Thymus (tissue), 11 donors: Measurements from ENCODE around the gene CRMP1. TPM values are rescaled to one million over a fixed set of nuclear protein-coding genes. Genes with fewer than 3 reads are reported as not detected.

Source experiments
- DNase-seq, 9 donors: peaks; one replicate each; pipeline ENCODE4 v3.0.0-alpha.2; 2013; ENCODE audit warnings: low spot score in 9 of 9, low read depth in 6 of 9, missing footprints in 1 of 9
- H3K27ac ChIP-seq, 2 donors: one replicate each; pipeline ENCODE4 v1.5.1; 2013; ENCODE audit warnings: control low read depth in 1 of 2, low read depth in 1 of 2, low read length in 1 of 2, mild to moderate bottlenecking in 1 of 2, moderate library complexity in 1 of 2
- H3K27me3 ChIP-seq, 2 donors: one replicate each; pipeline ENCODE4 v1.5.1; 2013; ENCODE audit warnings: low read length in 1 of 2; ENCODE audit not compliant: control insufficient read depth in 2 of 2, insufficient read depth in 1 of 2
- H3K36me3 ChIP-seq, 2 donors: one replicate each; pipeline ENCODE4 v1.5.1; 2013; ENCODE audit warnings: low read length in 1 of 2, mild to moderate bottlenecking in 1 of 2, moderate library complexity in 1 of 2; ENCODE audit not compliant: control insufficient read depth in 2 of 2, insufficient read depth in 2 of 2
- H3K4me1 ChIP-seq, 2 donors: one replicate each; pipeline ENCODE4 v1.5.1; 2013; ENCODE audit warnings: low read length in 2 of 2; ENCODE audit not compliant: control insufficient read depth in 2 of 2, insufficient read depth in 2 of 2
- H3K4me3 ChIP-seq, 2 donors: one replicate each; pipeline ENCODE4 v1.5.1; 2013; ENCODE audit warnings: low read length in 2 of 2, control low read depth in 1 of 2, mild to moderate bottlenecking in 1 of 2
- H3K9me3 ChIP-seq, 2 donors: one replicate each; pipeline ENCODE4 v1.5.1; 2013; ENCODE audit warnings: low read length in 1 of 2, mild to moderate bottlenecking in 1 of 2; ENCODE audit not compliant: control insufficient read depth in 2 of 2, insufficient read depth in 1 of 2
- WGBS: extraction: QIAGEN DNeasy Blood & Tissue Kit; methylation state at CpG from one replicate; pipeline ENCODE4 v1.1.7; 2013; 5-methylcytosine and 5-hydroxymethylcytosine counted together
- polyA plus RNA-seq: library from polyadenylated mRNA; stranded (reverse); fragments of 200-250 nt; gene quantifications from one replicate; pipeline ENCODE4 v1.2.3, GENCODE V29; 2013
- total RNA-seq: library from RNA; stranded (reverse); fragments of 120-200 nt; gene quantifications from one replicate; pipeline ENCODE4 v1.2.4, GENCODE V29; 2013
- donor health status: healthy.

CRMP1 gene
- total and polyA plus RNA-seq, 2 donors = 1.7 to 7.0 TPM

- H3K9me3 ChIP-seq = no peaks in the 10 kb centered on the region
- no peak overlapping the region for H3K4me3 ChIP-seq
- H3K27ac ChIP-seq = no peak overlapping the region
- no peak for DNase-seq
- no peaks in the 10 kb centered on the region for H3K4me1 ChIP-seq
- H3K36me3 ChIP-seq = no peaks in the 10 kb centered on the region
- WGBS = 93% methylated on average over 8 of the region's 8 CpGs
- no peaks in the 10 kb centered on the region for H3K27me3 ChIP-seq
Observed at GRCh38 chr4:5930456-5930855, 37.6 kb upstream of the CRMP1 start.

- no peaks in the 10 kb centered on the region for H3K4me1 ChIP-seq
- H3K9me3 ChIP-seq = no peaks in the 10 kb centered on the region
- WGBS = 68% methylated on average over 8 of the region's 8 CpGs
- no peak overlapping the region for H3K27ac ChIP-seq
- no peaks in the 10 kb centered on the region for H3K36me3 ChIP-seq
- H3K4me3 ChIP-seq = no peak overlapping the region
- no peaks in the 10 kb centered on the region for H3K27me3 ChIP-seq
- DNase-seq = no peak
Observed at GRCh38 chr4:5928844-5929420, 36.0 kb upstream of the CRMP1 start.

- H3K27me3 ChIP-seq = no peaks in the 10 kb centered on the region
Observed at GRCh38 chr4:5928274-5928673, 35.4 kb upstream of the CRMP1 start.

GRCh38 chr4:5927747-5928146 lies 34.9 kb upstream of the CRMP1 start:
- DNase-seq = no peak
- 68% methylated on average over 4 of the region's 4 CpGs for WGBS
- H3K4me3 ChIP-seq = no peak overlapping the region
- no peak overlapping the region for H3K27ac ChIP-seq
- no peaks in the 10 kb centered on the region for H3K4me1 ChIP-seq
- no peaks in the 10 kb centered on the region for H3K9me3 ChIP-seq
- no peaks in the 10 kb centered on the region for H3K36me3 ChIP-seq
- no peaks in the 10 kb centered on the region for H3K27me3 ChIP-seq

More at GRCh38 chr4:5928274-5928673, 35.4 kb upstream of the CRMP1 start:
- H3K4me1 ChIP-seq = no peaks in the 10 kb centered on the region
- no peaks in the 10 kb centered on the region for H3K9me3 ChIP-seq
- no peak overlapping the region for H3K4me3 ChIP-seq
- no peak overlapping the region for H3K27ac ChIP-seq
- 90% methylated on average over 8 of the region's 8 CpGs for WGBS
- no peak for DNase-seq
- no peaks in the 10 kb centered on the region for H3K36me3 ChIP-seq

GRCh38 chr4:5927116-5927515 lies 34.2 kb upstream of the CRMP1 start:
- H3K9me3 ChIP-seq = no peaks in the 10 kb centered on the region
- no peaks in the 10 kb centered on the region for H3K27me3 ChIP-seq
- no peaks in the 10 kb centered on the region for H3K36me3 ChIP-seq
- 91% methylated on average over 3 of the region's 3 CpGs for WGBS
- no peaks in the 10 kb centered on the region for H3K4me1 ChIP-seq
- H3K4me3 ChIP-seq = no peak overlapping the region
- DNase-seq = no peak
- no peak overlapping the region for H3K27ac ChIP-seq

- Histone ChIP-seq H3K9me3 (no peaks in the 10 kb centered on the region), H3K4me3 (no peak overlapping the region), H3K27ac (no peak overlapping the region), H3K36me3 (no peaks in the 10 kb centered on the region), H3K4me1 (no peaks in the 10 kb centered on the region), H3K27me3 (no peaks in the 10 kb centered on the region)
- 48% methylated on average over 7 of the region's 7 CpGs for whole genome bisulfite sequencing
- DNase-seq = no peak
Observed at GRCh38 chr4:5926598-5926997, 33.7 kb upstream of the CRMP1 start.

GRCh38 chr4:5925419-5926200 lies 32.7 kb upstream of the CRMP1 start:
- Histone ChIP-seq H3K36me3 (no peaks in the 10 kb centered on the region), H3K4me1 (no peaks in the 10 kb centered on the region), H3K4me3 (no peak overlapping the region), H3K27ac (no peak overlapping the region), H3K27me3 (no peaks in the 10 kb centered on the region), H3K9me3 (no peaks in the 10 kb centered on the region)
- no peak for DNase-seq
- 87% methylated on average over 16 of the region's 16 CpGs for WGBS

GRCh38 chr4:5924461-5925125 lies 31.7 kb upstream of the CRMP1 start:
- WGBS = 82% methylated on average over 12 of the region's 12 CpGs
- Histone ChIP-seq H3K4me1 (no peaks in the 10 kb centered on the region), H3K27me3 (no peaks in the 10 kb centered on the region), H3K36me3 (no peaks in the 10 kb centered on the region), H3K9me3 (no peaks in the 10 kb centered on the region), H3K27ac (no peak overlapping the region), H3K4me3 (no peak overlapping the region)
- no peak for DNase-seq

- DNase-seq = no peak
- WGBS = 78% methylated on average over 6 of the region's 6 CpGs
- H3K4me3 ChIP-seq = no peak overlapping the region
- H3K9me3 ChIP-seq = no peaks in the 10 kb centered on the region
- no peaks in the 10 kb centered on the region for H3K27me3 ChIP-seq
- no peaks in the 10 kb centered on the region for H3K36me3 ChIP-seq
- no peaks in the 10 kb centered on the region for H3K4me1 ChIP-seq
- H3K27ac ChIP-seq = no peak overlapping the region
Observed at GRCh38 chr4:5923376-5923775, 30.5 kb upstream of the CRMP1 start.
